Keratinocyte (primary cell): ENCODE measurements around the gene PUM1.

Experiments used
- CTCF ChIP-seq, 3 experiments: IDR thresholded peaks in 1 of 3; conservative IDR thresholded peaks in 1 of 3; optimal IDR thresholded peaks in 1 of 3; 2 replicates in 2 of 3; 3 replicates in 1 of 3; pipeline versions ENCODE3 to v1.5.1; 2011; ENCODE audit warnings: low read length in 3 of 3, mild to moderate bottlenecking in 3 of 3, moderate library complexity in 2 of 3, control low read depth in 1 of 3, inconsistent platforms in 1 of 3; ENCODE audit not compliant: insufficient read depth in 2 of 3; ENCODE audit errors: extremely low read depth in 1 of 3
- EZH2 ChIP-seq: IDR thresholded peaks from one replicate; pipeline ENCODE4 v1.6.1; 2012; ENCODE audit warnings: inconsistent platforms, mild to moderate bottlenecking, low read length, moderate library complexity

GRCh38 chr1:30928171-30928570 lies 137.3 kb downstream of the PUM1 start:
- no peak for TF ChIP-seq CTCF (optimal IDR thresholded peaks at IDR 0.05 in 1 of 3, IDR thresholded peaks at IDR 0.05 in 1 of 3, conservative IDR thresholded peaks at IDR 0.05 in 1 of 3; ENCODE audit: extremely low read depth in 1 of 3, insufficient read depth in 2 of 3, low read length in 3 of 3)
- no peak for TF ChIP-seq EZH2
